Tibial nerve (tissue), 3 donors: ENCODE measurements around the gene TOMM5.

Source experiments
- POLR2A ChIP-seq, 2 donors: fragments of 450-650 bp; IDR thresholded peaks; one replicate each; pipeline ENCODE4 v1.6.1; 2017; ENCODE audit warnings: antibody characterized with exemption in 2 of 2, mild to moderate bottlenecking in 2 of 2, moderate library complexity in 2 of 2
- TF ChIP-seq, protein P1 (sequence below), 5 experiments: fragments of 200-600 bp in 3 of 5; fragments of 450-650 bp in 2 of 5; sonication (generic) in 3 of 5; IDR thresholded peaks; one replicate each; pipeline ENCODE4 v1.5.1; 2016 to 2019; ENCODE audit warnings: antibody characterized with exemption in 5 of 5, mild to moderate bottlenecking in 3 of 5, moderate library complexity in 2 of 5

DNA sequence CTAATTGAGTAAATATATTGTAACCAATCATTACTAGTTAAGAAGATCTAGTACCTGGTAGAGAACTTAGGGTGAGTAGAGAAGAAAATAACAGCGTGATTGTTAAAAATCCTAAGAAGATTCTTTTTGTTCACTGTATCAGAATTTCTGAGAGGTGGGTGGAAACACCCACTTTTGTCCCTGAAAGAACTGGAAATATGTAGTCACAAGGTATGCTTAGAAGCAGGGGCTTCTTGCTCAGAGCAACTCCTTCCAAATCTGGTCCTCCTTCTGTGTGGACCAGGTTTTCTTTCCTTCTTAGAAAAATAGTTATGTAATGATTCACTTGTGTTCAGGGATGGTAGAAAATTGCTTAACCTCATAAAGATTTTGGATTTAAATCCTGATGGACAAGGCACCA is 11.9 kb upstream of the TOMM5 start:
- TF ChIP-seq, protein P1, sequence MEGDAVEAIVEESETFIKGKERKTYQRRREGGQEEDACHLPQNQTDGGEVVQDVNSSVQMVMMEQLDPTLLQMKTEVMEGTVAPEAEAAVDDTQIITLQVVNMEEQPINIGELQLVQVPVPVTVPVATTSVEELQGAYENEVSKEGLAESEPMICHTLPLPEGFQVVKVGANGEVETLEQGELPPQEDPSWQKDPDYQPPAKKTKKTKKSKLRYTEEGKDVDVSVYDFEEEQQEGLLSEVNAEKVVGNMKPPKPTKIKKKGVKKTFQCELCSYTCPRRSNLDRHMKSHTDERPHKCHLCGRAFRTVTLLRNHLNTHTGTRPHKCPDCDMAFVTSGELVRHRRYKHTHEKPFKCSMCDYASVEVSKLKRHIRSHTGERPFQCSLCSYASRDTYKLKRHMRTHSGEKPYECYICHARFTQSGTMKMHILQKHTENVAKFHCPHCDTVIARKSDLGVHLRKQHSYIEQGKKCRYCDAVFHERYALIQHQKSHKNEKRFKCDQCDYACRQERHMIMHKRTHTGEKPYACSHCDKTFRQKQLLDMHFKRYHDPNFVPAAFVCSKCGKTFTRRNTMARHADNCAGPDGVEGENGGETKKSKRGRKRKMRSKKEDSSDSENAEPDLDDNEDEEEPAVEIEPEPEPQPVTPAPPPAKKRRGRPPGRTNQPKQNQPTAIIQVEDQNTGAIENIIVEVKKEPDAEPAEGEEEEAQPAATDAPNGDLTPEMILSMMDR (IDR thresholded peaks at IDR 0.05): no peak
- TF ChIP-seq POLR2A (IDR thresholded peaks at IDR 0.05): no peak
